SK-N-SH treated with all-trans-retinoic acid at 6 μM for 48 hours (cell line): ENCODE results near the gene CNPY1.

Experiments
- ATAC-seq: fragments of 200-7000 bp; cut with Tn5 transposase; 3 replicates; pipeline ENCODE4 v1.9.1; 2020; ENCODE audit warnings: mild to moderate bottlenecking, moderate library complexity
- ARNTL ChIP-seq: fragments of 450-650 bp; formaldehyde crosslinking; IDR thresholded peaks from 2 replicates; pipeline ENCODE4 v1.5.0; 2020; ENCODE audit warnings: low read depth, mild to moderate bottlenecking, moderate library complexity, borderline replicate concordance
- BACH2 ChIP-seq: fragments of 250-450 bp; sonication (Bioruptor Pico); IDR thresholded peaks from 2 replicates; pipeline ENCODE4 v1.9.0; 2021; ENCODE audit warnings: mild to moderate bottlenecking, borderline replicate concordance
- CSDC2 ChIP-seq: fragments of 250-450 bp; sonication (Bioruptor Pico); IDR thresholded peaks from 2 replicates; pipeline ENCODE4 v1.5.0; 2020; ENCODE audit warnings: mild to moderate bottlenecking, moderate library complexity
- CSRNP3 ChIP-seq: fragments of 250-450 bp; sonication (Bioruptor Pico); IDR thresholded peaks from 2 replicates; pipeline ENCODE4 v1.5.1; 2021; ENCODE audit warnings: mild to moderate bottlenecking, moderate library complexity
- ESRRG ChIP-seq: fragments of 250-450 bp; sonication (Bioruptor Pico); IDR thresholded peaks from 2 replicates; pipeline ENCODE4 v1.6.1; 2021; ENCODE audit warnings: mild to moderate bottlenecking
- GLIS3 ChIP-seq: fragments of 250-450 bp; sonication (Bioruptor Pico); IDR thresholded peaks from 2 replicates; pipeline ENCODE4 v1.5.0; 2020; ENCODE audit warnings: mild to moderate bottlenecking, moderate library complexity
- ISL1 ChIP-seq: fragments of 250-450 bp; sonication (Bioruptor Pico); IDR thresholded peaks from 2 replicates; pipeline ENCODE4 v2.1.2; 2022; ENCODE audit warnings: mild to moderate bottlenecking, moderate library complexity
- OSR1 ChIP-seq: fragments of 250-450 bp; sonication (Bioruptor Pico); IDR thresholded peaks from 2 replicates; pipeline ENCODE4 v1.8.0; 2022; ENCODE audit warnings: moderate library complexity, mild to moderate bottlenecking, inconsistent platforms
- PATZ1 ChIP-seq: fragments of 250-450 bp; sonication (Bioruptor Pico); IDR thresholded peaks from 2 replicates; pipeline ENCODE4 v1.8.0; 2020; ENCODE audit warnings: mild to moderate bottlenecking, moderate library complexity, borderline replicate concordance
- POU6F1 ChIP-seq: fragments of 250-450 bp; sonication (Bioruptor Pico); IDR thresholded peaks from 2 replicates; pipeline ENCODE4 v1.8.0; 2021; ENCODE audit warnings: low read depth, mild to moderate bottlenecking, moderate library complexity, borderline replicate concordance
- PPARA ChIP-seq: fragments of 250-450 bp; sonication (Bioruptor Pico); IDR thresholded peaks from 2 replicates; pipeline ENCODE4 v1.5.0; 2020; ENCODE audit warnings: mild to moderate bottlenecking, borderline replicate concordance
- SNAI2 ChIP-seq: fragments of 250-450 bp; sonication (Bioruptor Pico); IDR thresholded peaks from 2 replicates; pipeline ENCODE4 v1.5.0; 2020; ENCODE audit warnings: mild to moderate bottlenecking, moderate library complexity
- TCF4 ChIP-seq: fragments of 250-450 bp; sonication (Bioruptor Pico); IDR thresholded peaks from 2 replicates; pipeline ENCODE4 v1.8.0; 2021; ENCODE audit warnings: mild to moderate bottlenecking, moderate library complexity, borderline replicate concordance
- TOX ChIP-seq: fragments of 250-450 bp; sonication (Bioruptor Pico); IDR thresholded peaks from 2 replicates; pipeline ENCODE4 v1.8.0; 2021; ENCODE audit warnings: mild to moderate bottlenecking, moderate library complexity, borderline replicate concordance
- ZFP3 ChIP-seq: fragments of 250-450 bp; sonication (Bioruptor Pico); IDR thresholded peaks from 2 replicates; pipeline ENCODE4 v1.5.0; 2020; ENCODE audit warnings: mild to moderate bottlenecking, moderate library complexity
- ZNF565 ChIP-seq: fragments of 450-650 bp; formaldehyde crosslinking; conservative IDR thresholded peaks from 2 replicates; pipeline ENCODE4 v1.5.0; 2020; ENCODE audit warnings: low read depth, mild to moderate bottlenecking, moderate library complexity
- ZNF70 ChIP-seq: fragments of 450-650 bp; formaldehyde crosslinking; IDR thresholded peaks from 2 replicates; pipeline ENCODE4 v1.5.0; 2020; ENCODE audit warnings: mild to moderate bottlenecking, moderate library complexity
- ZNF8 ChIP-seq: fragments of 450-650 bp; formaldehyde crosslinking; IDR thresholded peaks from 2 replicates; pipeline ENCODE4 v1.5.0; 2020; ENCODE audit warnings: mild to moderate bottlenecking, moderate library complexity

CNPY1 gene

GRCh38 chr7:155524018-155524556 lies 22.3 kb downstream of the CNPY1 start:
- TF ChIP-seq GLIS3, result no peak
- no peak for TF ChIP-seq POU6F1 (CRISPR knock-in tag)
- no peak for TF ChIP-seq ARNTL (CRISPR knock-in tag)
- no peak for TF ChIP-seq CSRNP3 (CRISPR knock-in tag)
- TF ChIP-seq PATZ1 (CRISPR knock-in tag), result no peak
- no peak for TF ChIP-seq ESRRG
- no peak for ATAC-seq

- TF ChIP-seq TOX (CRISPR knock-in tag) (no peak), ZNF565 (CRISPR knock-in tag) (no peak), ZNF8 (CRISPR knock-in tag) (no peak), CSRNP3 (CRISPR knock-in tag) (no peak)
- no peak for ATAC-seq
Observed at GRCh38 chr7:155523168-155523675, 23.1 kb downstream of the CNPY1 start.

GRCh38 chr7:155521743-155522398 lies 24.5 kb downstream of the CNPY1 start:
- TF ChIP-seq POU6F1 (CRISPR knock-in tag), result no peak
- no peak for TF ChIP-seq TOX (CRISPR knock-in tag)
- TF ChIP-seq OSR1, result no peak
- no peak for TF ChIP-seq ZNF8 (CRISPR knock-in tag)
- TF ChIP-seq ZNF565 (CRISPR knock-in tag), result no peak
- TF ChIP-seq SNAI2 (CRISPR knock-in tag), result no peak
- no peak for TF ChIP-seq ZFP3 (CRISPR knock-in tag)
- TF ChIP-seq, all 23 proteins: peak for 0
- ATAC-seq, result no peak

GRCh38 chr7:155521007-155521742 lies 25.2 kb downstream of the CNPY1 start:
- no peak for ATAC-seq
- no peak for TF ChIP-seq ZNF70
- no peak for TF ChIP-seq ISL1
- TF ChIP-seq ZNF565 (CRISPR knock-in tag), result no peak
- TF ChIP-seq PPARA (CRISPR knock-in tag), result no peak
- no peak for TF ChIP-seq TCF4 (CRISPR knock-in tag)
- no peak for TF ChIP-seq ARNTL (CRISPR knock-in tag)
- no peak for TF ChIP-seq CSDC2 (CRISPR knock-in tag)
- TF ChIP-seq GLIS3, result no peak
- TF ChIP-seq OSR1, result no peak
- TF ChIP-seq BACH2 (CRISPR knock-in tag), result no peak
- TF ChIP-seq CSRNP3 (CRISPR knock-in tag), result no peak
